Endothelial cell of umbilical vein (primary cell): ENCODE results near the gene CYP20A1. TPM values are rescaled to one million over a fixed set of nuclear protein-coding genes. Genes with fewer than 3 reads are reported as not detected.

Experiments used
- BruUV-seq: library from RNA; stranded (reverse); fragments of 400-500 nt; replicated peaks from 2 replicates; lab custom pipeline; 2021; lab: Mats Ljungman, UMichigan
- CTCF ChIA-PET: fragments of 300-600, 350-600 bp; sonication (Branson Sonifier 250); formaldehyde crosslinking; loops from one replicate; lab custom pipeline; 2021; ENCODE audit warnings: antibody characterized with exemption, inconsistent platforms; lab: Charles Lee
- POLR2A ChIA-PET: fragments of 300-600, 350-600 bp; sonication (Branson Sonifier 250); formaldehyde crosslinking; loops from one replicate; lab custom pipeline; 2021; ENCODE audit warnings: antibody characterized with exemption, inconsistent platforms; lab: Charles Lee
- DNase-seq: peaks from one replicate; pipeline ENCODE4 v3.0.0-alpha.2; 2011; ENCODE audit warnings: low read depth, low spot score
- FAIRE-seq: peaks from 2 replicates; lab custom pipeline; 2011; peaks lifted over from hg19 to GRCh38; lab: Jason Lieb, UNC
- H2AFZ ChIP-seq: 2 replicates; pipeline ENCODE4 v1.6.0; 2012; ENCODE audit warnings: low read depth, low read length, control low read depth, inconsistent platforms
- H3K27ac ChIP-seq: 2 replicates; pipeline ENCODE4 v1.5.1; 2011; ENCODE audit warnings: low read depth, mild to moderate bottlenecking, control low read depth, low read length, moderate library complexity; ENCODE audit not compliant: insufficient read depth
- H3K27me3 ChIP-seq, 2 experiments: 2 replicates each; pipeline versions ENCODE4 v1.6.0 to v1.6.1; 2011; ENCODE audit warnings: low read length in 2 of 2, mixed read lengths in 1 of 2; ENCODE audit not compliant: control insufficient read depth in 2 of 2, insufficient read depth in 2 of 2
- H3K36me3 ChIP-seq, 2 experiments: 2 replicates in 1 of 2; 3 replicates in 1 of 2; pipeline ENCODE4 v1.5.1; 2011; ENCODE audit warnings: low read length in 2 of 2, mild to moderate bottlenecking in 1 of 2, moderate library complexity in 1 of 2; ENCODE audit not compliant: control insufficient read depth in 2 of 2, insufficient read depth in 2 of 2; ENCODE audit errors: extremely low read depth in 1 of 2
- H3K4me1 ChIP-seq: 3 replicates; pipeline ENCODE4 v1.5.1; 2011; ENCODE audit warnings: mild to moderate bottlenecking, low read length; ENCODE audit not compliant: control insufficient read depth, insufficient read depth; ENCODE audit errors: extremely low read depth
- H3K4me2 ChIP-seq: 2 replicates; pipeline ENCODE4 v1.6.1; 2011; ENCODE audit warnings: low read length, control low read depth, mixed read lengths; ENCODE audit not compliant: insufficient read depth
- H3K4me3 ChIP-seq, 3 experiments: fragments of 200-600 bp in 1 of 3; sonication (generic), shearing (Covaris generic) in 1 of 3; replicated peaks in 1 of 3; 2 replicates each; pipeline ENCODE4 v1.5.1; 2011 to 2016; ENCODE audit warnings: control low read depth in 3 of 3, low read length in 3 of 3, mild to moderate bottlenecking in 2 of 3, inconsistent platforms in 1 of 3, low read depth in 1 of 3, moderate library complexity in 1 of 3; ENCODE audit not compliant: insufficient read depth in 1 of 3
- H3K79me2 ChIP-seq: 2 replicates; pipeline ENCODE4 v1.6.0; 2012; ENCODE audit warnings: low read length, inconsistent platforms; ENCODE audit not compliant: control insufficient read depth, insufficient read depth
- H3K9ac ChIP-seq: replicated peaks from 2 replicates; pipeline ENCODE3; 2011; ENCODE audit warnings: low read length, control low read depth; ENCODE audit not compliant: insufficient read depth; ENCODE audit errors: extremely low read depth
- H3K9me1 ChIP-seq: replicated peaks from 3 replicates; pipeline ENCODE4 v1.6.0; 2011; ENCODE audit warnings: mild to moderate bottlenecking, low read length; ENCODE audit not compliant: control insufficient read depth, insufficient read depth; ENCODE audit errors: extremely low read depth
- H3K9me3 ChIP-seq: replicated peaks from 2 replicates; pipeline ENCODE4 v1.5.1; 2012; ENCODE audit warnings: low read length, inconsistent platforms; ENCODE audit not compliant: control insufficient read depth, insufficient read depth
- H4K20me1 ChIP-seq: replicated peaks from 2 replicates; pipeline ENCODE3; 2011; ENCODE audit warnings: mild to moderate bottlenecking, low read length; ENCODE audit not compliant: control insufficient read depth, insufficient read depth; ENCODE audit errors: extremely low read depth
- EZH2 ChIP-seq: IDR thresholded peaks from 2 replicates; pipeline ENCODE4 v1.6.1; 2012; ENCODE audit warnings: borderline replicate concordance, low read depth, mild to moderate bottlenecking, moderate library complexity, low read length, inconsistent platforms; ENCODE audit not compliant: severe bottlenecking
- FOS ChIP-seq: IDR thresholded peaks from 2 replicates; pipeline ENCODE4 v1.6.1; 2011; ENCODE audit warnings: mild to moderate bottlenecking, low read length, moderate library complexity, borderline replicate concordance; ENCODE audit not compliant: insufficient read depth
- GATA2 ChIP-seq: IDR thresholded peaks from 2 replicates; pipeline ENCODE4 v1.7.0; 2011; ENCODE audit warnings: low read depth, mild to moderate bottlenecking, moderate library complexity, mixed read lengths, low read length; ENCODE audit not compliant: insufficient read length, insufficient read depth
- JUN ChIP-seq: IDR thresholded peaks from 2 replicates; pipeline ENCODE4 v1.6.1; 2011; ENCODE audit warnings: borderline replicate concordance, low read depth; ENCODE audit not compliant: insufficient read length, insufficient read depth
- MYC ChIP-seq: IDR thresholded peaks from one replicate; pipeline ENCODE4 v1.6.1; 2011; ENCODE audit warnings: mild to moderate bottlenecking, low read depth, low read length
- POLR2A ChIP-seq: IDR thresholded peaks from 2 replicates; pipeline ENCODE4 v1.6.1; 2012; ENCODE audit warnings: low read depth, mild to moderate bottlenecking, control low read depth, low read length
- POLR2AphosphoS5 ChIP-seq: IDR thresholded peaks from 2 replicates; pipeline ENCODE4 v1.6.1; 2012; ENCODE audit warnings: low read depth, mild to moderate bottlenecking, control low read depth, low read length, moderate library complexity; ENCODE audit not compliant: insufficient read depth
- dilution Hi-C: fragments of 300-500 bp; cut with MboI; formaldehyde crosslinking; loops from one replicate; pipeline ENCODE4 v1.15.0; 2019; ENCODE audit warnings: low sequenced_read_pairs; ENCODE audit not compliant: extremely low pct_ligation_motif_present
- intact Hi-C: fragments of 100-400 bp; cut with micrococcal nuclease; formaldehyde crosslinking; loops from one replicate; pipeline ENCODE4 v1.10.0; 2022
- polyA plus RNA-seq, 4 experiments: library from polyadenylated mRNA; depleted of rRNA in 3 of 4; stranded (reverse) in 3 of 4; unstranded in 1 of 4; fragments of >200 nt; gene quantifications; 2 replicates each; pipeline versions ENCODE4 v1.2.1 to v1.2.3, GENCODE V29; 2011 to 2012; ENCODE audit warnings: missing spikeins in 1 of 4
- total RNA-seq: library from RNA; stranded (reverse); gene quantifications from 2 replicates; pipeline ENCODE4 v1.2.3, GENCODE V29; 2021
- TF ChIP-seq, protein P1 (sequence below): IDR thresholded peaks from 2 replicates; pipeline ENCODE4 v1.6.1; 2011; ENCODE audit not compliant: insufficient read depth, insufficient read length
- TF ChIP-seq, protein P2 (sequence below), 2 donors: IDR thresholded peaks; 1 replicate in 1 of 2; 2 replicates in 1 of 2; pipeline ENCODE4 v1.5.1; 2011; ENCODE audit warnings: low read length in 2 of 2, mild to moderate bottlenecking in 2 of 2, moderate library complexity in 2 of 2, control low read depth in 1 of 2, inconsistent platforms in 1 of 2, low read depth in 1 of 2; ENCODE audit not compliant: insufficient read depth in 1 of 2; ENCODE audit errors: extremely low read depth in 1 of 2

Gene CYP20A1
- total and polyA plus RNA-seq, 2 donors (not counting 3 experiments of a cell fraction or from before 2014, with no cell fraction given), result 9.6 to 26.5 TPM

DNA sequence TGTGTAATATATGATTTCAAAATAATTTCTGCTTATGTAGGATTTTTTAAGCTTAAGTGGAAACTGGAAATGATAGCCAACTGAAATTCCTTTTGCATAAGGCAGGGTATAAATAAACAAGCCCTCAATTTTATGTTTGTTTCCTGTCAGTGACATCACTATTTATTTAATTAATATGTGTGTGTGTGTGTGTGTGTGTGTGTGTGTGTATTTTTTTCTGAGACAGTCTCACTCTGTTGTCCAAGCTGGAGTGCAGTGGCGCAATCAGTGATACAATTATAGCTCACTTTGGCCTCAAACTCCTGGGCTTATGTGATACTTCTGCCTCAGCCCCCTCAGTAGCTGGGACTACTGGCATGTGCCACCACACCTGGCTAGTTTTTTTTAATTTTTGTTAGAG lies 29.3 kb upstream of the CYP20A1 start:
- Histone ChIP-seq H4K20me1 (no peaks in the 10 kb centered on the region), H2AFZ (no peak overlapping the region), H3K4me1 (no peaks in the 10 kb centered on the region), H3K79me2 (no peaks in the 10 kb centered on the region), H3K9me1 (no peaks in the 10 kb centered on the region), H3K36me3 (no peaks in the 10 kb centered on the region), H3K27ac (no peak overlapping the region), H3K4me3 (no peak overlapping the region), H3K9ac (no peak overlapping the region), H3K4me2 (no peak overlapping the region), H3K27me3 (no peaks in the 10 kb centered on the region), H3K9me3 (no peaks in the 10 kb centered on the region)
- DNase-seq (no peak), FAIRE-seq (no peak)
- TF ChIP-seq EZH2 (no peak), FOS (no peak), POLR2AphosphoS5 (no peak), POLR2A (no peak), MYC (no peak), GATA2 (no peak), JUN (no peak)
- TF ChIP-seq, protein P1, sequence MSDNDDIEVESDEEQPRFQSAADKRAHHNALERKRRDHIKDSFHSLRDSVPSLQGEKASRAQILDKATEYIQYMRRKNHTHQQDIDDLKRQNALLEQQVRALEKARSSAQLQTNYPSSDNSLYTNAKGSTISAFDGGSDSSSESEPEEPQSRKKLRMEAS, result no peak
- TF ChIP-seq, protein P2, sequence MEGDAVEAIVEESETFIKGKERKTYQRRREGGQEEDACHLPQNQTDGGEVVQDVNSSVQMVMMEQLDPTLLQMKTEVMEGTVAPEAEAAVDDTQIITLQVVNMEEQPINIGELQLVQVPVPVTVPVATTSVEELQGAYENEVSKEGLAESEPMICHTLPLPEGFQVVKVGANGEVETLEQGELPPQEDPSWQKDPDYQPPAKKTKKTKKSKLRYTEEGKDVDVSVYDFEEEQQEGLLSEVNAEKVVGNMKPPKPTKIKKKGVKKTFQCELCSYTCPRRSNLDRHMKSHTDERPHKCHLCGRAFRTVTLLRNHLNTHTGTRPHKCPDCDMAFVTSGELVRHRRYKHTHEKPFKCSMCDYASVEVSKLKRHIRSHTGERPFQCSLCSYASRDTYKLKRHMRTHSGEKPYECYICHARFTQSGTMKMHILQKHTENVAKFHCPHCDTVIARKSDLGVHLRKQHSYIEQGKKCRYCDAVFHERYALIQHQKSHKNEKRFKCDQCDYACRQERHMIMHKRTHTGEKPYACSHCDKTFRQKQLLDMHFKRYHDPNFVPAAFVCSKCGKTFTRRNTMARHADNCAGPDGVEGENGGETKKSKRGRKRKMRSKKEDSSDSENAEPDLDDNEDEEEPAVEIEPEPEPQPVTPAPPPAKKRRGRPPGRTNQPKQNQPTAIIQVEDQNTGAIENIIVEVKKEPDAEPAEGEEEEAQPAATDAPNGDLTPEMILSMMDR (IDR thresholded peaks at IDR 0.05; ENCODE audit: extremely low read depth in 1 of 2, insufficient read depth in 1 of 2, low read depth in 1 of 2, low read length in 2 of 2), result no peak
- POLR2A ChIA-PET, result no interaction called here
- intact Hi-C loops (no loop called here), dilution Hi-C loops (no loop called here)
- CTCF ChIA-PET, result interaction anchor here (1.4 to 1.5 kb wide), 2 partner anchors 15 to 30 kb away, joined by 3 to 5 read pairs; no protein-coding TSS in a partner anchor
- no TSS peak for BruUV-seq
